Prostate gland (tissue), 2 donors: ENCODE measurements around the gene MUC7.

ENCODE experiments used
- POLR2A ChIP-seq: fragments of 450-650 bp; IDR thresholded peaks from one replicate; pipeline ENCODE4 v1.6.1; 2016; ENCODE audit warnings: antibody characterized with exemption, mild to moderate bottlenecking
- TF ChIP-seq, protein P1 (sequence below), 4 experiments: fragments of 200-600 bp in 2 of 4; fragments of 450-650 bp in 2 of 4; sonication (generic) in 2 of 4; IDR thresholded peaks; 1 replicate in 3 of 4; 2 replicates in 1 of 4; pipeline ENCODE4 v1.5.1; 2016 to 2019; ENCODE audit warnings: antibody characterized with exemption in 4 of 4, mild to moderate bottlenecking in 2 of 4, moderate library complexity in 2 of 4

DNA sequence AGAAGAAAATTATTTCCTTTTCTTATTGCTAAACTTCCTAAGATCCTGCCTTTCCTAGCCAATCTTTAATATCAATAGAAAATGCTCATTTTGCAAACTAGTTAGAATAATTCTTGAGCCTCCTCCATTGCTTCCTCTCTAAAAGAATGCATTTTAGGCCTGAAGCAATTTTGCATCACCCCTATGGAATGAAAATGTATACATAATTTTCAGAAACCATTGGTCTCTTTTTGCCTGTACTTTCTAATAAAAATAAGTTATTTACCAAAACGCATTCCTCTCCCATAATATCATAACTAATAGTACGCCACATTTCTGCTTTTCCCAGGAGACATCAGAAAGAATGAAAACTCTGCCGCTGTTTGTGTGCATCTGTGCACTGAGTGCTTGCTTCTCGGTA, 1.7 kb downstream of the MUC7 start:
- TF ChIP-seq, protein P1, sequence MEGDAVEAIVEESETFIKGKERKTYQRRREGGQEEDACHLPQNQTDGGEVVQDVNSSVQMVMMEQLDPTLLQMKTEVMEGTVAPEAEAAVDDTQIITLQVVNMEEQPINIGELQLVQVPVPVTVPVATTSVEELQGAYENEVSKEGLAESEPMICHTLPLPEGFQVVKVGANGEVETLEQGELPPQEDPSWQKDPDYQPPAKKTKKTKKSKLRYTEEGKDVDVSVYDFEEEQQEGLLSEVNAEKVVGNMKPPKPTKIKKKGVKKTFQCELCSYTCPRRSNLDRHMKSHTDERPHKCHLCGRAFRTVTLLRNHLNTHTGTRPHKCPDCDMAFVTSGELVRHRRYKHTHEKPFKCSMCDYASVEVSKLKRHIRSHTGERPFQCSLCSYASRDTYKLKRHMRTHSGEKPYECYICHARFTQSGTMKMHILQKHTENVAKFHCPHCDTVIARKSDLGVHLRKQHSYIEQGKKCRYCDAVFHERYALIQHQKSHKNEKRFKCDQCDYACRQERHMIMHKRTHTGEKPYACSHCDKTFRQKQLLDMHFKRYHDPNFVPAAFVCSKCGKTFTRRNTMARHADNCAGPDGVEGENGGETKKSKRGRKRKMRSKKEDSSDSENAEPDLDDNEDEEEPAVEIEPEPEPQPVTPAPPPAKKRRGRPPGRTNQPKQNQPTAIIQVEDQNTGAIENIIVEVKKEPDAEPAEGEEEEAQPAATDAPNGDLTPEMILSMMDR (IDR thresholded peaks at IDR 0.05), result no peak
- no peak for TF ChIP-seq POLR2A
